ENCODE measurements around the gene MSTN. TPM values are rescaled to one million over a fixed set of nuclear protein-coding genes. Genes with fewer than 3 reads are reported as not detected.

The MSTN gene
- 93.4 and 102 TPM in 2 replicates for total RNA-seq (2014; rRNA removed; shearing (Covaris generic))

- Histone ChIP-seq H3K27ac (peak within 1 kb of the TSS; percentile 90), H3K27me3 (no peaks in the 10 kb centered on the region), H3K36me3 (peaks cover 21% of the 10 kb centered on the region), H3K9me3 (replicated peaks) (no peaks in the 10 kb centered on the region), H3K4me3 (peak within 1 kb of the TSS; percentile 59), H3K4me1 (peaks cover 44% of the 10 kb centered on the region)
- DNase-seq = peak; percentile 64 to 86
Measured at GRCh38 chr2:190062601-190063000, at the start of gene MSTN. MSTN (minus strand) TSS chr2:190062729; CDS start chr2:190062596, 133 bp downstream.

- DNase-seq = no peak
- no peaks in the 10 kb centered on the region for H3K36me3 ChIP-seq
Measured at GRCh38 chr2:190111166-190111565, 48.6 kb upstream of the MSTN start.

GRCh38 chr2:190110699-190111098 is 48.2 kb upstream of the MSTN start:
- no peaks in the 10 kb centered on the region for H3K36me3 ChIP-seq
- DNase-seq = no peak
- H3K4me3 ChIP-seq = no peak overlapping the region
- no peaks in the 10 kb centered on the region for H3K4me1 ChIP-seq
- no peaks in the 10 kb centered on the region for H3K27me3 ChIP-seq
- no peaks in the 10 kb centered on the region; the same call in 1 of the 2 replicates for H3K9me3 ChIP-seq (replicated peaks)
- H3K27ac ChIP-seq = no peak overlapping the region

More at GRCh38 chr2:190111166-190111565, 48.6 kb upstream of the MSTN start:
- H3K9me3 ChIP-seq (replicated peaks) = no peaks in the 10 kb centered on the region; the same call in 1 of the 2 replicates
- H3K27me3 ChIP-seq = no peaks in the 10 kb centered on the region
- H3K27ac ChIP-seq = no peak overlapping the region
- no peak overlapping the region for H3K4me3 ChIP-seq
- no peaks in the 10 kb centered on the region for H3K4me1 ChIP-seq

GRCh38 chr2:190110131-190110530 is 47.6 kb upstream of the MSTN start:
- H3K36me3 ChIP-seq = no peaks in the 10 kb centered on the region
- no peaks in the 10 kb centered on the region for H3K9me3 ChIP-seq (replicated peaks)
- no peaks in the 10 kb centered on the region for H3K27me3 ChIP-seq
- H3K4me1 ChIP-seq = no peaks in the 10 kb centered on the region
- no peak overlapping the region for H3K27ac ChIP-seq
- no peak overlapping the region for H3K4me3 ChIP-seq
- no peak for DNase-seq

- H3K4me1 ChIP-seq = no peaks in the 10 kb centered on the region
- no peaks in the 10 kb centered on the region for H3K36me3 ChIP-seq
- no peak for DNase-seq
- no peak overlapping the region for H3K4me3 ChIP-seq
- H3K27ac ChIP-seq = no peak overlapping the region
- H3K9me3 ChIP-seq (replicated peaks) = no peaks in the 10 kb centered on the region; the same call in 1 of the 2 replicates
- no peaks in the 10 kb centered on the region for H3K27me3 ChIP-seq
Measured at GRCh38 chr2:190107409-190107808, 44.9 kb upstream of the MSTN start.

- Histone ChIP-seq H3K27me3 (no peaks in the 10 kb centered on the region), H3K9me3 (replicated peaks) (peaks cover 2% of the 10 kb centered on the region), H3K36me3 (no peaks in the 10 kb centered on the region), H3K4me1 (no peaks in the 10 kb centered on the region), H3K4me3 (no peak overlapping the region), H3K27ac (no peak overlapping the region)
- DNase-seq = no peak
Measured at GRCh38 chr2:190106783-190107182, 44.3 kb upstream of the MSTN start.

- H3K4me3 ChIP-seq = no peak overlapping the region
- H3K36me3 ChIP-seq = no peaks in the 10 kb centered on the region
- DNase-seq = peak in 1 of 2 experiments; percentile 38
- H3K27ac ChIP-seq = no peak overlapping the region
- H3K9me3 ChIP-seq (replicated peaks) = peaks cover 4% of the 10 kb centered on the region
- no peaks in the 10 kb centered on the region for H3K4me1 ChIP-seq
- no peaks in the 10 kb centered on the region for H3K27me3 ChIP-seq
Measured at GRCh38 chr2:190105554-190105953, 43.0 kb upstream of the MSTN start.

- H3K4me3 ChIP-seq = no peak overlapping the region
- H3K4me1 ChIP-seq = no peaks in the 10 kb centered on the region
- no peaks in the 10 kb centered on the region for H3K27me3 ChIP-seq
- peaks cover 8% of the 10 kb centered on the region for H3K9me3 ChIP-seq (replicated peaks)
- H3K36me3 ChIP-seq = no peaks in the 10 kb centered on the region
- no peak overlapping the region for H3K27ac ChIP-seq
- no peak for DNase-seq
Measured at GRCh38 chr2:190103144-190103543, 40.6 kb upstream of the MSTN start.

GRCh38 chr2:190099890-190100697 is 37.6 kb upstream of the MSTN start:
- no peak for DNase-seq
- Histone ChIP-seq H3K4me1 (no peaks in the 10 kb centered on the region), H3K36me3 (no peaks in the 10 kb centered on the region), H3K27ac (no peak overlapping the region), H3K4me3 (no peak overlapping the region), H3K9me3 (replicated peaks) (peaks cover 8% of the 10 kb centered on the region), H3K27me3 (no peaks in the 10 kb centered on the region)

- Histone ChIP-seq H3K4me3 (no peak overlapping the region), H3K9me3 (replicated peaks) (peaks cover 8% of the 10 kb centered on the region), H3K27ac (no peak overlapping the region), H3K4me1 (peaks cover 1% of the 10 kb centered on the region; the same call in 1 of the 2 replicates), H3K27me3 (no peaks in the 10 kb centered on the region), H3K36me3 (no peaks in the 10 kb centered on the region)
- no peak for DNase-seq
Measured at GRCh38 chr2:190098851-190099250, 36.3 kb upstream of the MSTN start.

- Histone ChIP-seq H3K9me3 (replicated peaks) (peaks cover 8% of the 10 kb centered on the region), H3K4me1 (peaks cover 5% of the 10 kb centered on the region; the same call in 1 of the 2 replicates), H3K27ac (no peak overlapping the region), H3K4me3 (no peak overlapping the region), H3K27me3 (no peaks in the 10 kb centered on the region), H3K36me3 (no peaks in the 10 kb centered on the region)
- no peak for DNase-seq
Measured at GRCh38 chr2:190097115-190097514, 34.6 kb upstream of the MSTN start.

GRCh38 chr2:190094316-190094871 is 31.9 kb upstream of the MSTN start:
- no peaks in the 10 kb centered on the region for H3K27me3 ChIP-seq
- H3K9me3 ChIP-seq (replicated peaks) = 0 out of 2 replicates have a peak, but pooled peaks cover 4% of the 10 kb centered on the region
- no peaks in the 10 kb centered on the region for H3K36me3 ChIP-seq
- DNase-seq = no peak
- H3K4me1 ChIP-seq = peaks cover 5% of the 10 kb centered on the region; the same call in 1 of the 2 replicates
- no peak overlapping the region for H3K27ac ChIP-seq
- H3K4me3 ChIP-seq = no peak overlapping the region

GRCh38 chr2:190093793-190094192 is 31.3 kb upstream of the MSTN start:
- Histone ChIP-seq H3K27ac (no peak overlapping the region), H3K27me3 (no peaks in the 10 kb centered on the region), H3K4me1 (peaks cover 5% of the 10 kb centered on the region; the same call in 1 of the 2 replicates), H3K9me3 (replicated peaks) (0 out of 2 replicates have a peak, but pooled peaks cover 4% of the 10 kb centered on the region), H3K4me3 (no peak overlapping the region), H3K36me3 (no peaks in the 10 kb centered on the region)
- peak in 1 of 2 experiments; percentile 49 for DNase-seq

GRCh38 chr2:190090148-190090547 is 27.6 kb upstream of the MSTN start:
- Histone ChIP-seq H3K4me3 (no peak overlapping the region), H3K27me3 (no peaks in the 10 kb centered on the region), H3K9me3 (replicated peaks) (no peaks in the 10 kb centered on the region), H3K36me3 (no peaks in the 10 kb centered on the region), H3K4me1 (peaks cover 5% of the 10 kb centered on the region; the same call in 1 of the 2 replicates), H3K27ac (no peak overlapping the region)
- no peak for DNase-seq

- H3K36me3 ChIP-seq = no peaks in the 10 kb centered on the region
- no peaks in the 10 kb centered on the region for H3K27me3 ChIP-seq
- DNase-seq = peak; percentile 75 to 98
- H3K4me3 ChIP-seq = no peak overlapping the region
- no peak overlapping the region for H3K27ac ChIP-seq
- no peaks in the 10 kb centered on the region for H3K9me3 ChIP-seq (replicated peaks)
- H3K4me1 ChIP-seq = peaks cover 5% of the 10 kb centered on the region; the same call in 1 of the 2 replicates
Measured at GRCh38 chr2:190088917-190089316, 26.4 kb upstream of the MSTN start.
